B cell (primary cell): ENCODE data around the gene TRIO. TPM values are rescaled to one million over a fixed set of nuclear protein-coding genes. Genes with fewer than 3 reads are reported as not detected.

ENCODE experiments used
- ATAC-seq: fragments of 200-7000 bp; cut with Tn5 transposase; one replicate; pipeline ENCODE4 v1.10.0; 2021; ENCODE audit warnings: low read depth, mild to moderate bottlenecking, moderate number of reproducible peaks, moderate library complexity
- CTCF ChIA-PET: fragments of 350-600 bp; sonication (Branson Sonifier 250); formaldehyde crosslinking; loops from one replicate; lab custom pipeline; 2021; ENCODE audit warnings: antibody characterized with exemption, inconsistent platforms; lab: Charles Lee
- POLR2A ChIA-PET: fragments of 350-600 bp; sonication (Branson Sonifier 250); formaldehyde crosslinking; loops from one replicate; lab custom pipeline; 2021; ENCODE audit warnings: antibody characterized with exemption; lab: Charles Lee
- DNase-seq: peaks from one replicate; pipeline ENCODE4 v3.0.0; 2013
- H2AFZ ChIP-seq: 2 replicates; pipeline ENCODE4 v1.6.1; 2012; ENCODE audit warnings: mild to moderate bottlenecking, low read depth, low read length; ENCODE audit not compliant: insufficient read depth, poor library complexity, severe bottlenecking
- H3K27ac ChIP-seq, 2 donors: 1 replicate in 1 of 2; 2 replicates in 1 of 2; pipeline ENCODE4 v1.5.1; 2012 to 2013; ENCODE audit warnings: low read length in 2 of 2, mild to moderate bottlenecking in 2 of 2, moderate library complexity in 1 of 2
- H3K27me3 ChIP-seq, 4 experiments: fragments of 200-600 bp in 1 of 4; sonication (generic) in 1 of 4; replicated peaks in 1 of 4; 1 replicate in 2 of 4; 2 replicates in 2 of 4; pipeline versions ENCODE4 v1.6.1 to v1.7.0; 2013 to 2016; ENCODE audit warnings: low read length in 3 of 4, mild to moderate bottlenecking in 2 of 4, mixed read lengths in 1 of 4, moderate library complexity in 1 of 4; ENCODE audit not compliant: insufficient read depth in 4 of 4, control insufficient read depth in 3 of 4; ENCODE audit errors: control extremely low read depth in 1 of 4
- H3K36me3 ChIP-seq, 2 experiments: replicated peaks in 1 of 2; 1 replicate in 1 of 2; 2 replicates in 1 of 2; pipeline versions ENCODE4 v1.6.1 to v1.7.1; 2013; ENCODE audit warnings: low read length in 1 of 2; ENCODE audit not compliant: insufficient read depth in 2 of 2, control insufficient read depth in 1 of 2; ENCODE audit errors: control extremely low read depth in 1 of 2, extremely low read depth in 1 of 2
- H3K4me1 ChIP-seq, 2 donors: fragments of 200-600 bp in 1 of 2; sonication (generic) in 1 of 2; 1 replicate in 1 of 2; 2 replicates in 1 of 2; pipeline versions ENCODE4 v1.5.1 to v1.6.1; 2013 to 2017; ENCODE audit warnings: low read length in 2 of 2; ENCODE audit not compliant: control insufficient read depth in 2 of 2, insufficient read depth in 2 of 2
- H3K4me2 ChIP-seq: replicated peaks from 2 replicates; pipeline ENCODE3; 2012; ENCODE audit warnings: mild to moderate bottlenecking, low read depth, low read length; ENCODE audit not compliant: poor library complexity, severe bottlenecking
- H3K4me3 ChIP-seq, 5 experiments: fragments of 200-600 bp in 1 of 5; sonication (generic) in 1 of 5; 1 replicate in 3 of 5; 2 replicates in 2 of 5; pipeline versions ENCODE4 v1.5.1 to v1.7.0; 2011 to 2016; ENCODE audit warnings: low read length in 4 of 5, mild to moderate bottlenecking in 4 of 5, low read depth in 2 of 5, control low read depth in 1 of 5, moderate library complexity in 1 of 5; ENCODE audit not compliant: insufficient read depth in 1 of 5; ENCODE audit errors: control extremely low read depth in 1 of 5, extremely low read depth in 1 of 5
- H3K79me2 ChIP-seq: fragments of 200-600 bp; sonication (generic); one replicate; pipeline ENCODE4 v1.6.0; 2016; ENCODE audit warnings: low read length; ENCODE audit not compliant: control insufficient read depth, insufficient read depth
- H3K9ac ChIP-seq: fragments of 200-600 bp; sonication (generic); 2 replicates; pipeline ENCODE4 v1.6.1; 2017; ENCODE audit warnings: mild to moderate bottlenecking, low read length, moderate library complexity
- H3K9me3 ChIP-seq, 3 donors: one replicate each; pipeline versions ENCODE4 v1.6.1 to v1.7.1; 2013; ENCODE audit warnings: low read length in 2 of 3; ENCODE audit not compliant: control insufficient read depth in 2 of 3, insufficient read depth in 1 of 3; ENCODE audit errors: control extremely low read depth in 1 of 3
- H4K20me1 ChIP-seq: 2 replicates; pipeline ENCODE4 v1.6.0; 2012; ENCODE audit warnings: mild to moderate bottlenecking, low read length; ENCODE audit not compliant: insufficient read depth, control insufficient read depth, poor library complexity, severe bottlenecking
- H3K27ac Mint-ChIP-seq: one replicate; pipeline ENCODE4 v1.8.0; 2021; ENCODE audit warnings: mixed read lengths
- H3K27me3 Mint-ChIP-seq: one replicate; pipeline ENCODE4 v1.8.0; 2021; ENCODE audit warnings: mixed read lengths
- H3K4me1 Mint-ChIP-seq: one replicate; pipeline ENCODE4 v1.8.0; 2021; ENCODE audit warnings: mixed read lengths
- H3K4me3 Mint-ChIP-seq: one replicate; pipeline ENCODE4 v1.8.0; 2021; ENCODE audit warnings: mixed read lengths
- H3K9me3 Mint-ChIP-seq: one replicate; pipeline ENCODE4 v1.8.0; 2022; ENCODE audit warnings: mixed read lengths; ENCODE audit not compliant: insufficient read depth
- CTCF ChIP-seq: fragments of 200-600 bp; IDR thresholded peaks from one replicate; pipeline ENCODE4 v1.8.0; 2022; ENCODE audit warnings: antibody characterized with exemption, mild to moderate bottlenecking
- EZH2 ChIP-seq: IDR thresholded peaks from 2 replicates; pipeline ENCODE4 v1.6.1; 2012; ENCODE audit warnings: borderline replicate concordance, low read depth, mild to moderate bottlenecking, moderate library complexity, low read length; ENCODE audit not compliant: insufficient read depth, poor library complexity, severe bottlenecking
- WGBS: methylation state at CpG from one replicate; pipeline ENCODE4 v1.1.5; 2013; ENCODE audit warnings: missing lambda C conversion rate; ENCODE audit not compliant: insufficient coverage; 5-methylcytosine and 5-hydroxymethylcytosine counted together
- intact Hi-C: fragments of 100-400 bp; cut with micrococcal nuclease; formaldehyde crosslinking; loops from one replicate; pipeline ENCODE4 v1.10.0; 2022
- polyA plus RNA-seq: library from polyadenylated mRNA; depleted of rRNA; stranded (reverse); fragments of >200 nt; gene quantifications from 2 replicates; pipeline ENCODE4 v1.2.3, GENCODE V29; 2012
- total RNA-seq, 2 donors: library from RNA; stranded (reverse); fragments of 120-200 nt in 1 of 2; gene quantifications; 1 replicate in 1 of 2; 2 replicates in 1 of 2; pipeline versions ENCODE4 v1.2.3 to v1.2.4, GENCODE V29; 2013 to 2022

Gene TRIO
- total and polyA plus RNA-seq, 2 donors (not counting 1 experiment from before 2014, with no cell fraction given), result 90.5 to 479 TPM

- WGBS, result 98% methylated on average over 8 of the region's 10 CpGs
- H3K9me3 ChIP-seq, result no peaks in the 10 kb centered on the region
- intact Hi-C loops, result no loop called here
- ATAC-seq (no peak), DNase-seq (no peak)
- no peaks in the 10 kb centered on the region for H3K4me1 ChIP-seq
- H3K9ac ChIP-seq, result no peak overlapping the region
- no peak overlapping the region for H3K27ac ChIP-seq
- POLR2A ChIA-PET, result no interaction called here
- no peak overlapping the region for H3K4me2 ChIP-seq
- H3K27me3 ChIP-seq, result no peaks in the 10 kb centered on the region
- H3K36me3 ChIP-seq, result peaks cover 0 to 63% of the 10 kb centered on the region in 2 experiments
- TF ChIP-seq EZH2 (no peak), CTCF (no peak)
- H3K4me3 Mint-ChIP-seq, result no peak overlapping the region
- H3K4me3 ChIP-seq, result no peak overlapping the region
- H3K79me2 ChIP-seq, result no peaks in the 10 kb centered on the region
- H3K27me3 Mint-ChIP-seq, result no peaks in the 10 kb centered on the region
- no peak overlapping the region for H3K27ac Mint-ChIP-seq
- peaks cover 10% of the 10 kb centered on the region for H4K20me1 ChIP-seq
- H2AFZ ChIP-seq, result no peak overlapping the region
- CTCF ChIA-PET, result interaction anchor here (0.7 to 1.7 kb wide), 3 partner anchors 27 to 222 kb away, joined by 3 to 4 read pairs (median 3); no protein-coding TSS in a partner anchor
- H3K9me3 Mint-ChIP-seq, result no peaks in the 10 kb centered on the region
- no peaks in the 10 kb centered on the region for H3K4me1 Mint-ChIP-seq
Observed at GRCh38 chr5:14426521-14426920, 283.4 kb downstream of the TRIO start.

GRCh38 chr5:14428302-14429081, 285.4 kb downstream of the TRIO start:
- Histone ChIP-seq H3K9me3 (no peaks in the 10 kb centered on the region), H3K27ac (no peak overlapping the region), H3K9ac (no peak overlapping the region), H3K4me3 (no peak overlapping the region), H4K20me1 (peaks cover 7% of the 10 kb centered on the region), H2AFZ (no peak overlapping the region), H3K27me3 (no peaks in the 10 kb centered on the region), H3K79me2 (no peaks in the 10 kb centered on the region), H3K4me1 (no peaks in the 10 kb centered on the region), H3K36me3 (peaks cover 1 to 44% of the 10 kb centered on the region in 2 experiments), H3K4me2 (no peak overlapping the region)
- CTCF ChIA-PET, result no interaction called here
- Mint-ChIP-seq H3K4me1 (no peaks in the 10 kb centered on the region), H3K27ac (no peak overlapping the region), H3K9me3 (no peaks in the 10 kb centered on the region), H3K27me3 (no peaks in the 10 kb centered on the region), H3K4me3 (no peak overlapping the region)
- DNase-seq, result no peak
- intact Hi-C loops, result no loop called here
- POLR2A ChIA-PET, result no interaction called here
- TF ChIP-seq CTCF (no peak), EZH2 (no peak)
- ATAC-seq, result no peak
- WGBS, result 100% methylated on average over 3 of the region's 12 CpGs
